Fibroblast of mammary gland (primary cell): ENCODE results near the gene ZNF226.
"Not testable (repeated sequence)": the region's sequence is repeated elsewhere in the genome, so short reads cannot be mapped to it uniquely, and the experiment has no call there.

Source experiments
- DNase-seq: peaks from one replicate; pipeline ENCODE4 v3.0.0-alpha.2; 2010; ENCODE audit warnings: low read depth
- H3K4me3 ChIP-seq: 2 replicates; pipeline ENCODE4 v1.5.1; 2011; ENCODE audit warnings: low read depth, mild to moderate bottlenecking, low read length, moderate library complexity; ENCODE audit not compliant: control insufficient read depth
- TF ChIP-seq, protein P1 (sequence below): conservative IDR thresholded peaks from 2 replicates; pipeline ENCODE4 v1.5.1; 2011; ENCODE audit warnings: low read depth, low read length, inconsistent platforms; ENCODE audit not compliant: control insufficient read depth, insufficient read depth

The ZNF226 gene

DNA sequence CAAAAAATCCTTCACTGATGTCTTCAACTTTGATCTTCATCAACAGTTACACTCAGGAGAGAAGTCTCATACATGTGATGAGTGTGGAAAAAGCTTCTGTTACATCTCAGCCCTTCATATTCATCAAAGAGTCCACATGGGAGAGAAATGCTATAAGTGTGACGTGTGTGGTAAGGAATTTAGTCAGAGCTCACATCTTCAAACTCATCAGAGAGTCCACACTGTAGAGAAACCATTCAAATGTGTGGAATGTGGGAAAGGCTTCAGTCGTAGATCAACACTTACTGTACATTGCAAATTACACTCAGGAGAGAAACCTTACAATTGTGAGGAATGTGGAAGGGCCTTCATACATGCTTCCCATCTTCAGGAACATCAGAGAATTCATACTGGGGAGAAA, 8.4 kb upstream of the ZNF226 start:
- H3K4me3 ChIP-seq: no peak overlapping the region
- TF ChIP-seq, protein P1, sequence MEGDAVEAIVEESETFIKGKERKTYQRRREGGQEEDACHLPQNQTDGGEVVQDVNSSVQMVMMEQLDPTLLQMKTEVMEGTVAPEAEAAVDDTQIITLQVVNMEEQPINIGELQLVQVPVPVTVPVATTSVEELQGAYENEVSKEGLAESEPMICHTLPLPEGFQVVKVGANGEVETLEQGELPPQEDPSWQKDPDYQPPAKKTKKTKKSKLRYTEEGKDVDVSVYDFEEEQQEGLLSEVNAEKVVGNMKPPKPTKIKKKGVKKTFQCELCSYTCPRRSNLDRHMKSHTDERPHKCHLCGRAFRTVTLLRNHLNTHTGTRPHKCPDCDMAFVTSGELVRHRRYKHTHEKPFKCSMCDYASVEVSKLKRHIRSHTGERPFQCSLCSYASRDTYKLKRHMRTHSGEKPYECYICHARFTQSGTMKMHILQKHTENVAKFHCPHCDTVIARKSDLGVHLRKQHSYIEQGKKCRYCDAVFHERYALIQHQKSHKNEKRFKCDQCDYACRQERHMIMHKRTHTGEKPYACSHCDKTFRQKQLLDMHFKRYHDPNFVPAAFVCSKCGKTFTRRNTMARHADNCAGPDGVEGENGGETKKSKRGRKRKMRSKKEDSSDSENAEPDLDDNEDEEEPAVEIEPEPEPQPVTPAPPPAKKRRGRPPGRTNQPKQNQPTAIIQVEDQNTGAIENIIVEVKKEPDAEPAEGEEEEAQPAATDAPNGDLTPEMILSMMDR: no peak
- no peak for DNase-seq

DNA sequence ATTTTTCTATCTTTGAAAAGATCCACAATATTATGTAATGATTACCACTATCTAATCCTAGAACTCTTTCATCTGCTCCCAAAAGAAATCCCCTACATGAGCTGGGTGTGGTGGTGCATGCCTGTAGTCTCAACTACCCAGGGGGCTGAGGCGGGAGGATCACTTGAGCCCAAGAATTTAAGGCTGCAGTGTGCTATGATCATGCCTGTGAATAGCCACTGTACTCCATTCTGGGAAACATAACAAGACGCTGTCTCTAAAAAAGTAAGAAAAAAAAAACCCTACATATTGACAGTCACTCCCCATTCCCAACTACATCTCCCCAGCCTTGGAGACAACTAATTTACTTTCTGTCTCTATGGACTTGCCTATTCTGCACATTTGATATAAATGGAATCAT, 1.1 kb upstream of the ZNF226 start:
- H3K4me3 ChIP-seq: no peak overlapping the region
- DNase-seq: no peak
- TF ChIP-seq, protein P1: no peak

DNA sequence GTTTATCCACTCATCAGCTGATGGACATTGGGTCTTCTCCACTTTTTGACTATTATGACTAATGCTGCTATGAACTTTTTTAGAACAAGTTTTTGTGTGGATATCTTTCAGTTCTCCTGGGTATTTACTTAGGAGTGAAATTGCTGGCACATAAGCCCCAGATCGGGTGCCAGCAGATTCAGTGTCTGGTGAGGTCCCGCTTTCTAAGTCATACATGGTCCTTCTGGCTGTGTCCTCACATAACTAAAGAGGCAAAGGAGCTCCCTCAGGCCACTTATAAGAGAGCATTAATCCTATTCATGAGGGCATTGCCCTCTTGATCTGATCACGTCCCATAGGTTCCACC, 600 bp upstream of the ZNF226 start:
- peak overlapping the region; percentile 96 for H3K4me3 ChIP-seq
- TF ChIP-seq, protein P1: no peak
- DNase-seq: no peak

DNA sequence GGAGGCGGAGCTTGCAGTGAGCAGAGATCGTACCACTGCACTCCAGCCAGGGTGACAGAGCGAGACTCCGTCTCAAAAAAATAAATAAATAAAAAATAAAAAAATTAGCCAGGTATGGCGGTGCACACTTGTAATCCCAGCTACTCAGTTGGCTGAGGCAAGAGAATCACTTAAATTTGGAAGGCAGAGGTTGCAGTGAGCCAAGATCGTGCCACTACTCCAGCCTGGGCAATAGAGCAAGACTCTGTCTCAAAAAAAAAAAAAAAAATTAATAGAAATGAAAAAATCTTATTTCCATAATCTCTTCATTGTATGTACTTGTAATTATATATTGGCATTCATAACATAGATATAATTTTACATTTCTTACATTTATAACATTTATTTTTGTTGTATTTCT, 5.8 kb downstream of the ZNF226 start:
- H3K4me3 ChIP-seq, DNase-seq: not testable (repeated sequence)

DNA sequence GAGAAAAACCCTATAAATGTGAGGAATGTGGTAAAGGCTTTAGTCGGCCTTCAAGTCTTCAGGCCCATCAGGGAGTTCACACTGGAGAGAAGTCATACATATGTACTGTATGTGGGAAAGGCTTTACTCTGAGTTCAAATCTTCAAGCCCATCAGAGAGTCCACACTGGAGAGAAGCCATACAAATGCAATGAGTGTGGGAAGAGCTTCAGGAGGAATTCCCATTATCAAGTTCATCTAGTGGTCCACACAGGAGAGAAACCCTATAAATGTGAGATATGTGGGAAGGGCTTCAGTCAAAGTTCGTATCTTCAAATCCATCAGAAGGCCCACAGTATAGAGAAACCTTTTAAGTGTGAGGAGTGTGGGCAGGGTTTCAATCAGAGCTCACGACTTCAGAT, 11.7 kb downstream of the ZNF226 start:
- peak; percentile 27 for DNase-seq
- TF ChIP-seq, protein P1: no peak
- no peak overlapping the region for H3K4me3 ChIP-seq

DNA sequence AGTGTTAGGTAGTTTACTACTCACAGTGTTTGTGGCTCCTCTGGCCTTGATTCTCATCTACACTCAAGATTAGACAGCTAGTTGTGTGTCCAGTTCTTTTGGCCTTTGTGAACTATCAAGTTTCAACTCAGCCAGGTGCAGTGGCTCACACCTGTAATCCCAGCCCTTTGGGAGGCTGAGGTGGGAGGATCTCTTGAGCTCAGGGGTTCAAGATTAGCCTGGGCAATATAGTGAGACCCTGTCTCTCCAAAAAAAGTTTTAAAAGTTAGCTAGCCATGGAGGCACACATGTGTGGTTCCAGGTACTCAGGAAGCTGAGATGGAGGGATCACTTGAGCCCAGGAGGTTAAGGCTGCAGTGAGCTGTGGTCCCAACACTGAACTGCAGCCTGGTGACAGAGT, 16.1 kb downstream of the ZNF226 start:
- TF ChIP-seq, protein P1: no peak
- no peak overlapping the region for H3K4me3 ChIP-seq
- no peak for DNase-seq

DNA sequence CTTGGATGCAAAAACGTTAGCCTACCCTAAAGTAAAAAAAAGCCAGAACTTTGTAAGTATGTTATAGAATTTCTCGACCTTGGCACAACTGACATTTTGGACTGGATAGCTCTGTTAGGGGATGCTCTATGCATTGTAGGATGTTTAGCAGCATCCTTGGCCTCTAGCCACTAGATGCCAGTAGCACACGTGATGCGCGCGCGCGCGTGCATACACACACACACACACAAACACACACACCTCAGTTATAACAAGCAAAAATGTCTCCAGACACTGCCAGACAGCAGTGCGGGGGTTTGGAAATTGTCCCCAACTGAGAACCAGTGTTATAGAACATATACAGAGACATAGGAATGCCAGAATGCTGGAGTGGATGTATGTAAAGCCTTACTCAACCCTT, 17.2 kb downstream of the ZNF226 start:
- TF ChIP-seq, protein P1: no peak
- H3K4me3 ChIP-seq: no peak overlapping the region
- no peak for DNase-seq

DNA sequence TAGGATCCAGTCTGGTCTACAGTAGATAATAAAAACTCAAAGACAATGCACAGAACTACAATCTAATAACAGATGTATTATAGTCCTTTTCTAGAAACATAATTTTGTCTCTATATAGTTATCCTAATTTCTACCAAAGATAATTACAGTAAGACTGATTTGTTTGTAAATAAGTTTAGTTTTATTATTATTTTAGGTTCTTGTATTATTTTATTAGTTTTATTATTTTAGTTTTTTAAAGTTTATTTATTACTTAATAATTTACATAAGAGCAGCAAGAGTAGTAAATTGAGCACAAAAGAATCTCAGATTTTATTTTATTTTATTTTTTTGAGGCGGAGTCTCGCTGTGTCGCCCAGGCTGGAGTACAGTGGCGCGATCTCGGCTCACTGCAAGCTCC, 25.1 kb downstream of the ZNF226 start:
- no peak for DNase-seq
- no peak overlapping the region for H3K4me3 ChIP-seq
- TF ChIP-seq, protein P1: no peak
